ENCODE results near the gene FMO2.

Gene FMO2

DNA sequence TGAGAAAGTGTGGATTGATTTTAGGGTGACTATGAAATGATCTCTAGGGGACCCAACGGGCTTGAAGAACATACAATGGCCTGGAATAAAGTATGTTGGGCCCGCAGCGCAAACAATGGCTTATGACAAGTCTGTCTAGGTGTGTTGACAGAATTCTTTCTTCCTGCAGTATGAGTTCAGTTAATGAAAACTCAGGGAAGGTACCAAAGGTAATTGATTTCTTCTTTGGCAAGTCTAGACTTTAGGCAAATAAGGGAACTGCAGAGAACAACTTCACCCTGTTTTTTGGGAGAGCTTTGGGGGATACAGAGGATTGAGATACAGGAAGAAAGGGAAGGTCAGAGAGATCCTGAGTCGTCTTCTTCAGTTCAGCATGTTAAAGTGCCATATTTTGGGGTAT, 7.8 kb upstream of the FMO2 start:
- DNase-seq: no peak

DNA sequence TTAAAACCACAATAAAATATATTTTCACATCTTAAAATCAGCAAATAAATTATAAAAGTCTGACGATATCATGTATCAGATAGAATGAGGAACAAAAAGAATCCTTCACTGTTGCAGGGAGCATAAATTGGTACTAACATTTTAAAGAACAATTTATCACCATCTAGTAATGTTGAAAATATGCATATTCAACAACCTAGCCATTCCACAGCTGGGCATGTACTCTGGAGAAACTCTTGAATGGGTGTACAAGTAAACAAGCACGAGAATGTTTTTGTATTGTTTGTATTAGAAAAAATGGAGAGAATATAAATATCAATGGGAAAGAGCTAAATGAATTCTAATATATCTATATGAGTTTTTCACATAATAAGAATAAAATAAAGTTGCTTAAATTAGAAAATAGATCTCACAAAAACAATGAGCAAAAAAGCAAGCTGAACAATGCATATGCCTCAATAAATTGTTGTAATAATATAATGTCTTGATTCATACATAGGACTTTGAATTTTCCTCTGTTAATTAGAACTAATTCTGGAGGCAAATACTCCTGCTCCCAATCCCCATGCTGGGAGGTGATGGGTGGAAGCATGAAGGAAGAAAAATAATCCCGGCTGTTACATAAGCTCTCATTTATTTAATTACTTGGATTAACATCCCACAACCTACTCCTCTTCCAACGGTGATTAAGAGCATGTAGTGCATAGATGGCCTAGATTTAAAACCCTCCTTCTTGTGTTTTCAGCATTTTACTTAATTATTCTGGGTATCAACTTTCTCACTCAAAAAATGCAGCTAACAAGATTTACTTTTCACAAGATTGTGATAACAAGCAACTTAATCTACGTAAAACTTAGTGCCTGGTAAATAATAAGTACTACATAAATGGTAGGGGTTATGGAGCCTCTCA, 5.5 kb upstream of the FMO2 start:
- DNase-seq: no peak

DNA sequence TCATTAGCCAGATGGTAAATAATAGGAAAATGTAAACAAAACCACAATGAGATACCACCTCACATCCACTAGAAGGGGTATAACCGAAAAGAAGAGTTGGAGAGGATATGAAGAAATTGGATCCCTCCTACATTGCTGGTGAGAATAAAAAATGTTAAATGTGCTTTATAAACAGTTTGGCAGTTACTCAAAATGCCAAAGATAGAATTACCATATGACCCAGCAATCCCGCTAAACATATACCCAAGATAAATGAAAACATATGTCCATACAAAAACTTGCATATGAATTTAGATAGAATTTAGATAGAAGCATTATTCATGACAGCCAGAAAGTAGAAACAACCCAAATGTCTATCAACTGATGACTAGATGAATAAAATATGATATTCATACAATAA, 4.4 kb upstream of the FMO2 start:
- no peak for DNase-seq

DNA sequence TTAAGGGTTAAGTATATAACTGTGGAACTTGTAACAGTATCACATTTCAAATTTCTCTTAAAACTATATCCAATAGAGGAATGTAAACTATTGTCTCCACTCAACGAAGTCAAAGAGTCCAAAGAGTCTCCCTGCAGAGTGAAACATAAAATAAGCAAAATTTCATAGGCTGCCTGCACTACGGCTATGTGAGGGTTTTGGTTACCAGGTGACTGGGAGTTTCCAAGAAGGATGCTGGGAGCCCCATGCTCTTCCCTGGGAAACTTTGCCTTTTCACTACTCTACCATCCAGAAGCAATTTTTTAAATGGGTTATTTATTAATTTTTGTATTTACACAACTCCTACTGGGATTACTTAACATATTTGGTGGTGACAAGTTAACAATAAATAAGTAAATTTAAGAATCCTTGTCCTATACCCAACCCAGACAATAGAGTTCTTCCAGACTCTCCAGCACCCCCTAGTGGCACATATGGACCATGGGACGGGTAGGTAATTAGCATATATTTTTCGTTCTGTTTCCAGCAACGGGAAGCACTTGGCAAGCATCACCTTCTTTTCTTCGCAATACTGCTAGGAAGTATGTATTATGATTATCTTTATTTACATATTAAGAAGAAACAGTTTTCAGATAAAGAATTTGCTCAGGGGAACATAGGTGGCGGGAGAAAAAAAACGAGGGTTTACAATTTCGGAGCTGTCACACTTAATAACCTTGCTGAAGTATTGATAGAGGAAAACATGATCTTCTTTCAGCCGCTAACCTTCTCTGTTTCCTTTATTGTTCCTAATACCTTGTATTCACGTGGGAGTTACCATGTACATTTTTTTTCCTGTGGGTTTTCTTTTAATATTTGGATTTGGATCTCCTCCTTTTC, 3.5 kb downstream of the FMO2 start:
- peak; percentile 23 to 70 for DNase-seq

DNA sequence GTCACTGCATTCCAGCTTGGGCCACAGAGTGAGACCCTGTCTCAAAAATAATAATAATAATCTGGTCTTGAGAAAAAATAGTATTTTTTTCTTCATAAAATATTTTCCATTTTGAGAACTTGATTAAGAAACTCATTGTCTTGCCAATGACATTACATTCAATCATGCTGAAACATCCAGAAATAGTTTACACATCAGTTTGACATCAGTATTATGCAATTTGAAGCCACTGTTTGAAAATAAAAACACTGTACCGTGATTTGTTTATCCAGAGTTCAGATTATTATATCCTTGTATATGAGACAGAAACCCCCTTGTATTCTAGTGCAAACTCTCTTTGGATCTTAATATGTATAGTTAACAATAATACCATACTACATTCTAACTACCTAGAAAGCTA, 6.9 kb downstream of the FMO2 start:
- no peak for DNase-seq

DNA sequence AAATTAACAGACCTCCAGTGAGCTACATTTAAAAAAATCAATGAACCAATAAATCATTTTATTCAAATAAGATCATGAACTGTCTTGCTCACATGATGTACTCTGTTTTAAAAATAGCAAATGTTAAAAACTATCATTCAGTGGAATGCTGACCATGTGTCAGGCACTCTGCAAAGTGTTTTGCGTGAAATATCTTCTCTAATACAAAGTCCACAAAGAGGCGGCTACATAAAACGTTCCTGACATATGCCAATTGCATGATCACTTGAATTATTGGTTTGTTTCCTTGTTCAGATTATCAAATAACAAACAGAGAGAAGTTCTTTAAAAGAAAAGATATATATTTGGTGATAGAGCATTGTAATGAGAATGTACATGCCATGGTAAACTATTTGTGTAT, 10.7 kb downstream of the FMO2 start:
- no peak for DNase-seq

DNA sequence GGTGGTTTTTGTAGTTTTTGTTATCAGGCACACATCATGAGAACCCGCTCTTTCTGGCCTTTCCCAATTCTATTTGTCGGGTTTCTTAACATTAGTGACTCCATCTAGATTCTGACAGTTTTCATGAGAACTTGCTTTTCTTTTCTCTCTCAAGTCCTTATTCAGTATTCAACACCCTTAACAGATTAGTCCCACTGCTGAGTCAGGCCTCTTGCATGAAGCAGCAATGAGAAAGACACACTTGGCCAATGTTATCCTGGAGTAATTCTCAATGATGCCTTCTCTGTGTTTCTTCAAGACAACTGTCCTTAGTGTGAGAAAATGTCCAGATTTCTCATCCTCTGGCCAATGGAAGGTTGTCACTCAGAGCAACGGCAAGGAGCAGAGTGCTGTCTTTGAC, 11.3 kb downstream of the FMO2 start:
- DNase-seq: no peak

DNA sequence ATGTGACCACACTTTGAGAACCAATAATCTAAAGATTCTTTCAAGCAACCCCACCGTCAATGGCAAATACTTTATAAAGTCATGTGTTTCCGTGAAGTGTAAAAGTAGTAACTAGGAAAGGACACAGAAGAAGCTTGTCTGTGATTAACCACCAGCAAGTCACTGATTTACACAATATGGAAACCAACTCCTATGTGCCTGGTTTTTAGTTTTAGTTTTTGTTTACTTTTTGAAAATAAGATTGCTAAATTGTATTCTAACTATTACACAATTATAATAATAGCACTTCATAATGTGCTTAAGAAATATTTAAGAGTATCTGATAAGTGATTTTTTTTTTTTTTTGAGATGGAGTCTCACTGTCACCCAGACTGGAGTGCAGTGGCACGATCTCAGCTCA, 13.0 kb downstream of the FMO2 start:
- no peak for DNase-seq

DNA sequence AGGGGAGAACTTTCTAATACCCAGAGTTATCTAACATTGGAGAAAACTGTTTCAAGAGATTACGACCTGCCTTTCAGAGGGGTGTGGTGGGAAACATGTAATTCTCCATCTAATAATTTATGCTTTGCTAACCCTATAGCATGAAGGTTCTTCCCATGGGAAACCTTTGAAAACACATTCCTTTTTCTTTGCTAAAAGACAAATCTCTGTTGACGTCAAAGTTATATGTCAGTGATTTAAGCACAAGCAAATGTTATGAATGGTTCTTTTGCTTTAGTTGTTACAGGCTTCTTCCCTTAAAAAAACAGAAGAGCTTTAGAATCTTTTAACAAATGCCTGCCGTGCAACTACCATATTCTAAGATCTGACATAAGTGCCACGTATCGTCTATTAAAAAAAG, 19.2 kb downstream of the FMO2 start:
- DNase-seq: no peak

DNA sequence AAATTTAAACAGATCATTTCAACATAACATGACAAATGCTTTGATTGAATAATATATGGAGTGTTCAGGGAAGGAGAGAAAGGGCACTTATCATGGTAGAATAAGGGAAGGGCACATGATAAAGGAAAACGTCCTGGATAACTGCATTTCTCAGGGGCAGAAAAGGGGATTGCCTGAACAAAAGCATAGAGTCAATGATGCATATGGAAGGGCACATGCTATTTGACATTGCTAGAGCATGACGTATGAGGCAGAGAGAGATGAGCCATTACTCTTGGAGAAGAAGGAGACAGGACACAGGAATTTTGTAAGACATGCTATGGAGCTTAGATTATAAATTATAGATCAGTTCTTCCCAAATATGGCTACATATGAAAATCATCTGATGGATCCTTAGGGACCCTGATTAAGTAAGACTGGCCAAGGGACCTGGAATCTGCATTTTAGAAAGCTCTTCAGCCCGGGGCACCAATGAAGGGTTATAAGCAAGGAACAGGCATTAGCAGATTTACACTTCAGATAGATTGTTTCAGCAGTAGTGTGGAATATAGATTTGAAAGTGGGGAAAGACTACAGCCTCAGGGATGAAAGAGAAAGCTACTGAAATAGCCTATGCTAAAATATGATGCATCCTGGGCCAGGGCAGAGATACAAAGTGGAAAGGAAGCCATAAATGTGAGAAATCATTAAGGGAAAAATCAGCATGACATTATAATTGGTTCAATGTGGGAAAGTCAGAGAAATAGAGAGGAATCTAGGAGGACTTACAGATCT, 21.3 kb downstream of the FMO2 start:
- no peak for DNase-seq

DNA sequence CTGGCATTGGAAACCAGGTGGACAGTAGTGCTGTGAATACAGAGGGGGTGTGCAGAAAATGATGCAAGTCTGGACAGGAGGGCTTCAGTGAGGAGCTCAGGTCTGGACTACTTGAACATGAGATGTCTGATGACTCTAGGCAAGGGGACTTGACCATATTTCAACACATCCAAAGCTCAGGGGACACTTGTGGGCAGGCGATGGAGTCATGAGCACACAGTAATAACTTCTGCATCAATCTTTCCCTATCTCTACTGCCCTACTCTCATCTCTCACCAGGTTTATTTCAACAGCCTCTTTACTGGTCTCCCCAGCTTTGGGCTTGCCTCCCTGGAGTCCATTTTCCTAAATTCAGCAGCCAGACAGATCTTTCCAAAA, 21.9 kb downstream of the FMO2 start:
- DNase-seq: no peak

DNA sequence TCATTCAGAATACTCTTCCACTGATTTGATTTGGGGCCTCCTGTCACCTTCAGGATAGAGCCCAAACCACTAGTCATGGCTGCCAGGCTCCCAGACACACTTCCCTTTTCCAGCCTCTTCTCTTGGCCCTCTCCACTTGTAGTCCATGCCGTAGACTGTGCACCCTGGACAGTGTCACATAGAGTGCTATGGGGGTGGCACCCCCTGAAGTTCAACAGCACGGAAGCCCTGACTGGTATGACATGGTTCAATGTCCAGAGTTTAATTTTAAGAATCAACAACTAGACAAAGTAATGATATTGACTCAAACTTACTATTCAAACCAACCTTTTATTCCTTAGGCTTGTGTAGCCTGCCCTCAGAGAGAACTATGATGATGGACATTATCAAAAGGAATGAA, 22.3 kb downstream of the FMO2 start:
- no peak for DNase-seq

DNA sequence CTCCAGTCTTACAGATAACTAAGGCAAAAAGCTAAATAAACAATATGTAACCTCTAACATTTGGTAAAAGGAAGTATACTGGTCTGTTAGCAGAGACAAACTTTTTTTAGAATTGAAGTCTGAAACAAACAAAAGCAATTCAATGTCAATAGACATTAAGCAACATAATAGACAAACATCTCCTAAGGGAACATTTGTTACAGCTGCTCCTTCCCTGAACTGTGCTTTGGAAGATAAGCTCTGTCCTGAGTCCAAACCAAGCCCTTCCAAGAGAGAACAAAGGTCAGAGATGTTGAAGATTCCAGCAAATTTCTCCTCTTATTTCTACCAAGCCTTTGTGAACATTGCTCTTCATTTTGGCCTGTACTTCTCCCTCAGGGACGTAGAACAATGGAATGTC, 25.3 kb downstream of the FMO2 start:
- no peak for DNase-seq

DNA sequence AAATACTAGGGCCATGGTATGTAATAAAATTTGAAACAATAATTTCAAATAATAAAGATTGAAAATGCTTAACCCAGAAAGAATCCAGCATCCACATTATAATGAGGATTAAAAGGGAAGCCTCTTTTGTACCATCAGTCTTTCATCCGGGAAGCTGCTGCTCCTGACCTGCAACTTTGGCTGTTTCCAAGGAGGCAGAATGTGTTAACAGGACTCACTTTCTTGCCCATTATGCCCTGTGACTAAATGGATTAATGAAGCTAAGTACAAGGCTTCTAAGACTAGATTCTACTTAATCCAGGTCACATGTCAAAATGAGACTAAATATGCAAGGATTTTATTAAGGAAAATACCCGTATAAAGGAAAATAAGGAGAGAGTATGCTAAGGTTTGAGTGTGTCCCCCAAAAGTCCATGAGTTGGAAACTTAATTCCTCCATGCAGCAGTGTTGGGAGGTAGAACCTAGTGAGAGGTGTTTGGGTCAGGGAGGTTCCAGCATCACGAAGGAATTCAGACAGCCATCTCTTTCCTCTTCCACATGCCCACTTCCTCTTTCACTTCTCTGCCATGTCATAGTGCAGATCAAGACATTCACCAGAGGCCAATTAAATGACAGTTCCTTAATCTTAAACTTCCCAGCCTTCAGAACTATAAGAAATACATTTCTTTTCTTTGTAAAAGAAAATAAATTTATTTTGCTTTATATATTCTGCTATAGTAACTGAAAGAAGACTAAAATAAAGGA, 27.7 kb downstream of the FMO2 start:
- DNase-seq: peak; percentile 42 to 48

DNA sequence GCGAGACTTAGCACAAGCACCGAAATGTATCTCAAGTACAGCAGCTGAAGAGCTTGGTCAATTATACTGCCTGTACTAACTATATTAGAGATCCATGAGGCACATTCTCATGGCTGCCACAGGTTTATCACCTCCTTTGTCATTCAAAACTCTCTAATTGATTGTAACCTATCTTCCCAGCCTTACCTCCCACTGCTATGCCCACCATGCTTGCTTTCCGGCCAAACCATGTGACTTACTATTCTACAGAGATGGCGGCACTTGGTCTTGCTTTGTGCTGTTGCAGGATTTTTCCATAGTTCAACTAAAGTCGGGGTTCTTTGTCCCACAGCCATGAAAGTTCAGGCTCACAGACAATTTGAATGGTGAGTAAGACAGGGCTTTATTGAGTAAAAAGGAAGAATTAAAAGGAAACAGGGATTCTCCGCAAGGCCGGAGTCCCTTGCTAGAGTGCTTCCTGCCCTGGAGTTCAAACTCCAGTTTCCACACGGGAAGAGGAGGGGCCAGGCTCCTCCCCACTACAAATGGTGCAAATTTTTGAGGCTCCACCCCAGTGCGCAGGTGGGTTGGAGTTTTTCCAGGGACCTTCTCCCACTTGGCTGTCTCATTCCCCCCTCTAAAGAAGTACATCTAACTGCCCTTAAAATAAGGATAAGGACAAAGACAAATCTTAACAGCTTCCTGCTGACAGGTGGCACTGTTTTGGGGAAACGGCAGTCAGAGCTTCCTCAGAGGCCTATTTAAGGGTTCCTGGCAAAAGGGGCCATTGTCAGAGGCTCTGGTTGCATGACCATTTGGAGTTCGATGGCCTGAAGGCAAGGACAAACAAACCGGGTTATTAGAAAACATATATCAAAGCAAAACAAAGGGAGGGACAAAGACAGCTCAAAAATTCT, 28.7 kb downstream of the FMO2 start:
- DNase-seq: no peak

DNA sequence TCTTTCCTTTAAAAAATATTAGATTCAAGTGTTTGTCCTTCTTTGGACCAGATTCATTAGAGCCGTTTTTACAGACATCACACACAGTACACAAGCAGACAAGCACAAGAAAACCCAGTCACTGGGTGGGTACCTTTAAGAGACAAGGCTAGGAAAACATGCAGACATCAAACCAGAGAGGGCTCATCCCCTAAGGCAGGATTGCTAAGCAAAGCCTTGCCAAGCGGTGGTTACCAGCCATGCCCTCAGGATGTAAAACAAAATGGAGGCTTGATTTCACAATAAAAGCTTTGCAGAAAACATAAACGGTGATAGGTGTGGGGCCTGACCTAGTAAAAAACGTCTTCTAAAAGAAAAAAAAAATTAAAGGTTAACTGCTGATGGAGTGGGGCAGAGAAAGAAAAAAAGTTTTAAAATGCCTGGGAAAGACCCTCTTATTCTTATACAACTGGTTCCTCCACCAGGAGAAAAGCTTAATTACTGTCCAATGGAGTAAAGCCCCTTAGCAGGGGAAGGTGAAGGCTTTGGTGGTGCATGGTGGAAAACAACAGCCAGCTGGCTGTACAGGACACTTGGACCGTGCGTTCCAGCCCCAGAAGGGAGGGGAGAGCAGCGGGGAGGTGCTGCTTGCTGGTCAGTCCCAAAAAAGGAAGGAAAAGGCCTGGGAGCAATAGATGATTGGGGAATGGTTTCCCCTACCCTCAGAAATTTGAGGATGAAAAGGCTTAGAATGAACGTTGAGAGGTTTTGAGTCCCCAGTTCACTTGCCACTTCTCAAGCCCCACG, 32.8 kb downstream of the FMO2 start:
- no peak for DNase-seq

DNA sequence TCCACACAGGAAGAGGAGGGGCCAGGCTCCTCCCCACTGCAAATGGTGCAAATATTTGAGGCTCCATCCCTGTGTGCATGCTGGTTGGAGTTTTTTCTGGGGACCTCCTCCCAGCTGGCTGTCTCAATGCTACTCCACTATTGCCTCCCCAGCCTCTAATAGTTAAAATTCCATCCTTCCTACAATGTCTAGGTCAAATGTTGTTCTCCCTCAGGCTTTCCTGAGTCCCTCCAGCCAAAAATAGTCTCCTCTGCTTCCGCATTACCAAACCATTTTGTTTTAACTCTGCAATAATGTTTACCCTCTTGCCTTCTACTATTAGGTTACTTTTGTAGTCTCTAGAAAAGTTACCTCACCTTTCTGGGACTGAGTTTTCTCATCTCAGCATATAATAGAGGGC, 33.6 kb downstream of the FMO2 start:
- DNase-seq: no peak

DNA sequence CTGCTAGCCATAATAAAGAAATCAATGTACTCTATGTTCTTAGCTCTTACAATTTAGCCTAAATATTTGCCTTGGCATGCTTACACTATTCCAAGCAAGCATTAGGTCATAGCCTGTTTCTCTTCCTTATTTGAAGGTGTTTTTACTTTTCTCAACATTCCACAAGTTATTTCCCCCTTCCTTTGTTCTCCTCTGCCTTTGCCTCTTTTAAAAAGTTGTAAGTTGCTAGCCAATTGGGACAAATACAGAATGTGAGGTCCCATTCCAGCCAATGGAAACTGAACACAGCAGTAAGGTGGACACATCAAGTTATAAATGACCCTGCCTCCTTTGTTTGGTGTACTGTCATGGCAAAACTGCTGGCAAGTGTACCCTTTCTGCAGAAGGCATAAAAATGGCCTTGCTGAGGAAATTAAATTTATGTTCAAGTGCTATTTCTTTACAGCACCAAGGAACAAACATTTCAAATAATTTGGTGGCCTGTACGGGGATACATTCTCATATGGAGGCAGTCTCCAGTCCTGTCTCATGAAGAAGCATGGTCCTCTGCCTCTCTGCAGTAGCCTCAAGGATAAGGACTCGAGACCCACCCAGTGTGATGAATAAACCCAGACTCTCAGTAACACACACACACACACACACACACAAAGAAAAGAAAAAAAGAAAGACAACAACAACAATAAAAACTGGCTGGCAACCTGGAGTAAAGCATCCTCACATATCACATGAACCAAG, 34.4 kb downstream of the FMO2 start:
- no peak for DNase-seq

DNA sequence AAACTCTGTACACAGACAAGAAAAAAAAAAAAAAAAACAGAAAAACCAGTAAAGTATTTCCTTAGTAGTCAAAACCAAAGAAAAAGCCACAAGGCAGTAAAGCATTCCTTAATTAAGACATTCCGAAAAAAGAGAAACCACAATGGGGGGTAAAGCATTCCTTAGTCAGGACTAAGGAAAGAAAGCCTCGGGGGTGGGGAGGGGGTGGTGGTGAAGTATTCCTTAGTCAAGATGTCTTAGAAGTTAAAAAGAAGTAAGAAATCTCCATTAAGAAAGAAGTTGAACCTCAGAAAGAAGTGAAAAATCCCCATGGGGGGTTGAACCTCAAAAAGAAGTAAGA, 35.0 kb downstream of the FMO2 start:
- DNase-seq: no peak

DNA sequence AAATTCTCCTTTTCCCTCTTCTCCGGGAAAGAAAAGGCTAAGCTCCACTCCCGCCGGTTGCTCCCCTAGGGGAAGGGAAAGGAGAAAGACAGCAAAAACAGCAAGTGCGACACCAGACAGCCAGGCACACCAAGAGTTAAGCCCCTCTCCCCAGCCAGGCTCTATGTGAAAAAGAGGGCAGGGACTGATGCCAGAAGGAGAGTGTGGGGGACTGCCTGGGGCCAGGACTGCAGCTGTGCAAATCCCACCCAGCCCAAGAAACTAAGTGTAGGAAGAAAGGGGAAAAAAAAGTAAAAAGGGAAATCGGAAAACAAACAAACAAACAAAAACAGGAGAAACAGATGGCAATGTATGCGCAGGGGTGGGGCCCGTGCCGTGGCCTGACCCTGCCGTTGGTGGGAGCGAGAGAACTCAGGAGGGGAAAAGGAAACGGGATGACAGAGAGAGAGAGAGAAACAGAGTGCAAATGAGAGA, 35.5 kb downstream of the FMO2 start:
- DNase-seq: no peak

Measured in inflammatory macrophage treated with lipopolysaccharide for 1 hour (primary cell).